ENCODE results near the gene PTCH2. TPM values are rescaled to one million over a fixed set of nuclear protein-coding genes. Genes with fewer than 3 reads are reported as not detected.
A peak's percentile ranks its signal among the peaks of the same experiment; 100 is the strongest.

PTCH2 gene
- total and polyA plus RNA-seq, 2 of the 13 experiments (the other 11 are each of a cell fraction or from before 2014, with no cell fraction given): 0.60 to 1.5 TPM

DNA sequence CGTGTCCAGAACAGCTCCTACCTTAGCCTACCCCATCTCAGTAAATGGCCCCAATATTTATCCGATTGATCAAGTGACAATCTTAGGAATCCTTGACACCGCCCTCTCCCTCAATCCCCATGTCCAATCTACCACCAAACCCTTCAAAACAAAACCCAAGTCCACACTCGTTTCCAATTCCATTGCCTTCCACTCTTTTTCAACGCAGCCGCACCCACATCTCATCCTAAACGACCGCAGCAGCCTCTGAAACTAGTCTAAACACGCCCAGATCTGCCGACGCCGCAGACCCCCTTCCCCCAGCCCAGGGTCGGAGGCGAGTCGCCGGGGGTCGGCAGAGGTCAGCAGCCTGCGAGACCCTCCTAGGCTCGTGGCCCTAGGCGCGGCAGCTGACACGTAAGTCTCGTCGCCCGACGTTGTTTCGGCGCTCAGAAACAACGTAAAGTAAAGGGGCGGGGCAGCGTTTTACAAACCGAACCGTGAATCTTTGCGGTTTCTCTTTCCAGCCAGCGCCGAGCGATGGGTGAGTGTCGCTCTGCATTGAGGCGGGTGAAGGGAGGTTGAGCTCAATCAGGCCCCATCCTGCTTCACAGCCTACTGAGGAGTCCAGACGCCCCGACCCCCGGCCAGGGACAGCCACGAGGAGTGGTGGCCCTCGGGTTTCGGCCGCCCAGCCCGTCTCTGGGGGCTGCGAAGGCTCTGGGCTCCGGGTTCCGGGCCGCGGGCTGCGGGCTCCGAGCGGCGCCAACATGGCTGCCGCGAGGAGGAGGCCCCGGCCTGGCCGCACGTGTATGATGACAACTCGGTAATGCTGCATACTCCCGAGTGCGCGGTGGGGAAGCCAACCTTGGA, 67.7 kb downstream of the PTCH2 start, which contains the start of gene RPS8 (continued):
- TF ChIP-seq, protein P1, sequence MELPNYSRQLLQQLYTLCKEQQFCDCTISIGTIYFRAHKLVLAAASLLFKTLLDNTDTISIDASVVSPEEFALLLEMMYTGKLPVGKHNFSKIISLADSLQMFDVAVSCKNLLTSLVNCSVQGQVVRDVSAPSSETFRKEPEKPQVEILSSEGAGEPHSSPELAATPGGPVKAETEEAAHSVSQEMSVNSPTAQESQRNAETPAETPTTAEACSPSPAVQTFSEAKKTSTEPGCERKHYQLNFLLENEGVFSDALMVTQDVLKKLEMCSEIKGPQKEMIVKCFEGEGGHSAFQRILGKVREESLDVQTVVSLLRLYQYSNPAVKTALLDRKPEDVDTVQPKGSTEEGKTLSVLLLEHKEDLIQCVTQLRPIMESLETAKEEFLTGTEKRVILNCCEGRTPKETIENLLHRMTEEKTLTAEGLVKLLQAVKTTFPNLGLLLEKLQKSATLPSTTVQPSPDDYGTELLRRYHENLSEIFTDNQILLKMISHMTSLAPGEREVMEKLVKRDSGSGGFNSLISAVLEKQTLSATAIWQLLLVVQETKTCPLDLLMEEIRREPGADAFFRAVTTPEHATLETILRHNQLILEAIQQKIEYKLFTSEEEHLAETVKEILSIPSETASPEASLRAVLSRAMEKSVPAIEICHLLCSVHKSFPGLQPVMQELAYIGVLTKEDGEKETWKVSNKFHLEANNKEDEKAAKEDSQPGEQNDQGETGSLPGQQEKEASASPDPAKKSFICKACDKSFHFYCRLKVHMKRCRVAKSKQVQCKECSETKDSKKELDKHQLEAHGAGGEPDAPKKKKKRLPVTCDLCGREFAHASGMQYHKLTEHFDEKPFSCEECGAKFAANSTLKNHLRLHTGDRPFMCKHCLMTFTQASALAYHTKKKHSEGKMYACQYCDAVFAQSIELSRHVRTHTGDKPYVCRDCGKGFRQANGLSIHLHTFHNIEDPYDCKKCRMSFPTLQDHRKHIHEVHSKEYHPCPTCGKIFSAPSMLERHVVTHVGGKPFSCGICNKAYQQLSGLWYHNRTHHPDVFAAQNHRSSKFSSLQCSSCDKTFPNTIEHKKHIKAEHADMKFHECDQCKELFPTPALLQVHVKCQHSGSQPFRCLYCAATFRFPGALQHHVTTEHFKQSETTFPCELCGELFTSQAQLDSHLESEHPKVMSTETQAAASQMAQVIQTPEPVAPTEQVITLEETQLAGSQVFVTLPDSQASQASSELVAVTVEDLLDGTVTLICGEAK (IDR thresholded peaks at IDR 0.05): no peak
- TF ChIP-seq, protein P1 (CRISPR knock-in tag; IDR thresholded peaks at IDR 0.05): peak; percentile 41; the same call in 1 of the 2 replicates
- peak; percentile 77 for TF ChIP-seq ZNF331 (CRISPR knock-in tag; IDR thresholded peaks at IDR 0.05)
- TF ChIP-seq ZBTB20 (CRISPR knock-in tag; IDR thresholded peaks at IDR 0.05; ENCODE audit: borderline replicate concordance, low read depth): peak; percentile 83
- peak; percentile 81; the same call in 1 of the 2 replicates for TF ChIP-seq ZMAT3 (CRISPR knock-in tag; conservative IDR thresholded peaks at IDR 0.05)
- no peak for TF ChIP-seq RBAK (CRISPR knock-in tag; IDR thresholded peaks at IDR 0.05)
- TF ChIP-seq, protein P2, sequence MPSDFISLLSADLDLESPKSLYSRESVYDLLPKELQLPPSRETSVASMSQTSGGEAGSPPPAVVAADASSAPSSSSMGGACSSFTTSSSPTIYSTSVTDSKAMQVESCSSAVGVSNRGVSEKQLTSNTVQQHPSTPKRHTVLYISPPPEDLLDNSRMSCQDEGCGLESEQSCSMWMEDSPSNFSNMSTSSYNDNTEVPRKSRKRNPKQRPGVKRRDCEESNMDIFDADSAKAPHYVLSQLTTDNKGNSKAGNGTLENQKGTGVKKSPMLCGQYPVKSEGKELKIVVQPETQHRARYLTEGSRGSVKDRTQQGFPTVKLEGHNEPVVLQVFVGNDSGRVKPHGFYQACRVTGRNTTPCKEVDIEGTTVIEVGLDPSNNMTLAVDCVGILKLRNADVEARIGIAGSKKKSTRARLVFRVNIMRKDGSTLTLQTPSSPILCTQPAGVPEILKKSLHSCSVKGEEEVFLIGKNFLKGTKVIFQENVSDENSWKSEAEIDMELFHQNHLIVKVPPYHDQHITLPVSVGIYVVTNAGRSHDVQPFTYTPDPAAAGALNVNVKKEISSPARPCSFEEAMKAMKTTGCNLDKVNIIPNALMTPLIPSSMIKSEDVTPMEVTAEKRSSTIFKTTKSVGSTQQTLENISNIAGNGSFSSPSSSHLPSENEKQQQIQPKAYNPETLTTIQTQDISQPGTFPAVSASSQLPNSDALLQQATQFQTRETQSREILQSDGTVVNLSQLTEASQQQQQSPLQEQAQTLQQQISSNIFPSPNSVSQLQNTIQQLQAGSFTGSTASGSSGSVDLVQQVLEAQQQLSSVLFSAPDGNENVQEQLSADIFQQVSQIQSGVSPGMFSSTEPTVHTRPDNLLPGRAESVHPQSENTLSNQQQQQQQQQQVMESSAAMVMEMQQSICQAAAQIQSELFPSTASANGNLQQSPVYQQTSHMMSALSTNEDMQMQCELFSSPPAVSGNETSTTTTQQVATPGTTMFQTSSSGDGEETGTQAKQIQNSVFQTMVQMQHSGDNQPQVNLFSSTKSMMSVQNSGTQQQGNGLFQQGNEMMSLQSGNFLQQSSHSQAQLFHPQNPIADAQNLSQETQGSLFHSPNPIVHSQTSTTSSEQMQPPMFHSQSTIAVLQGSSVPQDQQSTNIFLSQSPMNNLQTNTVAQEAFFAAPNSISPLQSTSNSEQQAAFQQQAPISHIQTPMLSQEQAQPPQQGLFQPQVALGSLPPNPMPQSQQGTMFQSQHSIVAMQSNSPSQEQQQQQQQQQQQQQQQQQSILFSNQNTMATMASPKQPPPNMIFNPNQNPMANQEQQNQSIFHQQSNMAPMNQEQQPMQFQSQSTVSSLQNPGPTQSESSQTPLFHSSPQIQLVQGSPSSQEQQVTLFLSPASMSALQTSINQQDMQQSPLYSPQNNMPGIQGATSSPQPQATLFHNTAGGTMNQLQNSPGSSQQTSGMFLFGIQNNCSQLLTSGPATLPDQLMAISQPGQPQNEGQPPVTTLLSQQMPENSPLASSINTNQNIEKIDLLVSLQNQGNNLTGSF (CRISPR knock-in tag; IDR thresholded peaks at IDR 0.05): peak; percentile 83
- peak; percentile 96 for TF ChIP-seq ZNF256 (CRISPR knock-in tag; conservative IDR thresholded peaks at IDR 0.05)
- peak; percentile 96 for TF ChIP-seq SALL2 (CRISPR knock-in tag; IDR thresholded peaks at IDR 0.05)
- peak; percentile 99 for TF ChIP-seq POLR2A (IDR thresholded peaks at IDR 0.05; ENCODE audit: insufficient read depth in 1 of 2, low read depth in 2 of 2, low read length in 2 of 2)
- peak; percentile 75 for TF ChIP-seq GABPB1 (CRISPR knock-in tag; IDR thresholded peaks at IDR 0.05)
- TF ChIP-seq FOSL2 (CRISPR knock-in tag; IDR thresholded peaks at IDR 0.05): peak; percentile 54; the same call in 1 of the 2 replicates
- TF ChIP-seq HOXA7 (CRISPR knock-in tag; IDR thresholded peaks at IDR 0.05): no peak
- TF ChIP-seq TGIF2 (CRISPR knock-in tag; IDR thresholded peaks at IDR 0.05): peak; percentile 88; the same call in 1 of the 2 replicates
- TF ChIP-seq SRSF9 (IDR thresholded peaks at IDR 0.05; ENCODE audit: borderline replicate concordance, insufficient read depth, low read depth, low read length, poor library complexity, severe bottlenecking): no peak
- TF ChIP-seq ZNF317 (CRISPR knock-in tag; IDR thresholded peaks at IDR 0.05): peak; percentile 78; the same call in 1 of the 2 replicates

Measured in HepG2 (cell line).